Lower leg skin (tissue), 4 donors: Measurements from ENCODE around the gene SLC35B2. TPM values are rescaled to one million over a fixed set of nuclear protein-coding genes. Genes with fewer than 3 reads are reported as not detected.

ENCODE experiments used
- DNase-seq, 2 donors: peaks; one replicate each; pipeline ENCODE4 v3.0.0-alpha.2; 2019; ENCODE audit warnings: low spot score in 2 of 2
- H3K4me3 ChIP-seq: fragments of 200-600 bp; sonication (generic); 2 replicates; pipeline ENCODE4 v1.5.1; 2017; ENCODE audit warnings: mild to moderate bottlenecking, low read depth; ENCODE audit not compliant: poor library complexity, severe bottlenecking
- CTCF ChIP-seq, 3 donors: fragments of 450-650 bp; IDR thresholded peaks; one replicate each; pipeline ENCODE4 v1.5.1; 2016; ENCODE audit warnings: antibody characterized with exemption in 3 of 3, mild to moderate bottlenecking in 3 of 3, moderate library complexity in 2 of 3
- POLR2A ChIP-seq, 2 donors: fragments of 450-650 bp; IDR thresholded peaks; one replicate each; pipeline ENCODE4 v1.6.1; 2016 to 2017; ENCODE audit warnings: antibody characterized with exemption in 2 of 2, mild to moderate bottlenecking in 1 of 2, moderate library complexity in 1 of 2
- WGBS, 2 donors: methylation state at CpG; one replicate each; pipeline ENCODE4 v1.1.5; 2018; 5-methylcytosine and 5-hydroxymethylcytosine counted together
- intact Hi-C: fragments of 100-400 bp; cut with DNase I; formaldehyde crosslinking; loops from one replicate; pipeline ENCODE4 v1.15.0; 2023; ENCODE audit warnings: low total_unique reads
- total RNA-seq, 4 donors: library from RNA; depleted of rRNA; stranded (reverse); fragments of >200 nt; gene quantifications; one replicate each; pipeline ENCODE4 v1.1.0, GENCODE V29; 2016

Gene SLC35B2
- total RNA-seq, 4 donors from 2014 or later, result 18.0 to 40.6 (median 32.6) TPM

GRCh38 chr6:44291841-44292240, 34.5 kb upstream of the SLC35B2 start:
- intact Hi-C loops, result no loop called here
- H3K4me3 ChIP-seq, result no peak overlapping the region
- no peak for TF ChIP-seq POLR2A (IDR thresholded peaks at IDR 0.05)
- no peak for DNase-seq
- 62 to 77% methylated on average over 4 of the region's 4 CpGs for WGBS, 2 donors

- no peak overlapping the region for H3K4me3 ChIP-seq
- WGBS, 2 donors, result 26 to 35% methylated on average over 7 of the region's 7 CpGs
- intact Hi-C loops, result no loop called here
- TF ChIP-seq POLR2A (IDR thresholded peaks at IDR 0.05) (no peak), CTCF (IDR thresholded peaks at IDR 0.05) (no peak)
- DNase-seq, result no peak
Observed at GRCh38 chr6:44289726-44290260, 32.5 kb upstream of the SLC35B2 start.

DNA sequence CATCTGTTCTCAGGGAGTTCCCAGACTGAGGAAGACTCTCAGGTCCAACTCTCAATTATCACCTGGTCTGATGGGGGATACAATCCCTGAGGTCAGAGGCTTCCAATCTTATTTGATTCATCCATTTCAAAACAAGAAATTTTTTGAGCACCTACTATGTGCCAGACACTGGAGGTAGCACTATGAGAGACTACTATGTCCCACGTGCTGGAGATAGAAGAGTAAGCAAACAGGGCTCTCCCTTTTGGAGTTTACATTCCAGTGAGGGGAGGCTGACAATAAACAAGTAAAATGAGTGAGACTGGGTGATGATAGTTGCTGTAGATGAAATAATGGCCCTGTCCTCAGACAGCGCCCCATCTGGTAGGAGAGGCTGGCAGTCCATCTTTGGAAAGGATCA, 29.4 kb upstream of the SLC35B2 start:
- intact Hi-C loops, result no loop called here
- no peak for TF ChIP-seq POLR2A (IDR thresholded peaks at IDR 0.05)
- no peak for TF ChIP-seq CTCF (IDR thresholded peaks at IDR 0.05)
- no peak overlapping the region for H3K4me3 ChIP-seq

DNA sequence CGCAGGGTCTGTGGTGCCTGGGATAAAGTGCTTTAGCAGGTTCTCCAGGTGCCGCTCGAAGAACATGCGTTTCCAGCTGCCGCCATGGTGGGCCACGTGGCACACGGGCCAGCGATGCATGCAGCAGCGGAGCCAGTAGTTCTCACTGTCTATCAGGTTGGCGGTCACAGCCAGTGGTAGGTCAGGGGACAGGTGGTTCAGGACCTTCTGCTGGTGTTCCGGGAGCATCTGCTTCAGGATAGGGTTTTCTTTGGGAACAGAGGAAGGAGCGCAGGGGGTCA, 28.9 kb upstream of the SLC35B2 start:
- intact Hi-C loops, result no loop called here
- 91 to 92% methylated on average over 12 of the region's 12 CpGs for WGBS, 2 donors

More for the DNA sequence above, 29.4 kb upstream of the SLC35B2 start:
- no peak for DNase-seq
- 41 to 64% methylated on average over 2 of the region's 2 CpGs for WGBS, 2 donors

GRCh38 chr6:44285552-44286284, 28.4 kb upstream of the SLC35B2 start:
- intact Hi-C loops, result no loop called here
- no peak overlapping the region for H3K4me3 ChIP-seq
- 76 to 78% methylated on average over 25 of the region's 25 CpGs for WGBS, 2 donors
- DNase-seq, result no peak
- TF ChIP-seq POLR2A (IDR thresholded peaks at IDR 0.05) (no peak), CTCF (IDR thresholded peaks at IDR 0.05) (no peak)

More for the DNA sequence above, 28.9 kb upstream of the SLC35B2 start:
- no peak for DNase-seq
- TF ChIP-seq POLR2A (IDR thresholded peaks at IDR 0.05) (no peak), CTCF (IDR thresholded peaks at IDR 0.05) (no peak)
- no peak overlapping the region for H3K4me3 ChIP-seq

DNA sequence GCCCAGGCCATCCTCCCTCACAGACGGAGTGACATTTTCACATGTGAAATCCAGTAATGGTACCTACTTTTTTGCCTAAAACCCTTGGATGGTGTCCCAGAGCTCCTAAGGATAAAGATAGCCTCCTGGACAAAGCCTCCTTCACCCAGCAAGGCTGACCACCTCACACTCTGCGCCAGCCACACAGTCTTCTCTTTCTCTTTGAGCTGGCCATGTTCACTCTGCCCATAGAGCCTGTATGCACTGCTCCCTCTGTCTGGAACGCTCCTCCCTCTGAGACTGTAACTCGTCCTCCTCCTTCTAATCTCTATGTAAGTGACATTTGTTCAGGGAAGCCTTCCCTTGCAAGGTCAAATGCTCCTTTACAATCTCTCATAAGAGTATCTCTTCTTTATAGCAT, 27.5 kb upstream of the SLC35B2 start:
- no peak overlapping the region for H3K4me3 ChIP-seq
- 62 to 81% methylated on average over 4 of the region's 4 CpGs for WGBS, 2 donors
- no peak for TF ChIP-seq POLR2A (IDR thresholded peaks at IDR 0.05)
- TF ChIP-seq CTCF (IDR thresholded peaks at IDR 0.05), result no peak
- intact Hi-C loops, result no loop called here
- DNase-seq, result no peak
